Urothelium cell line (cell line): Measurements from ENCODE around the gene RNU2-63P.
"Not testable (repeated sequence)": the region's sequence is repeated elsewhere in the genome, so short reads cannot be mapped to it uniquely, and the experiment has no call there.

Experiments used
- DNase-seq: peaks from one replicate; pipeline ENCODE4 v3.0.0; 2011; ENCODE audit warnings: low spot score, mixed read lengths
- FAIRE-seq: peaks from 2 replicates; lab custom pipeline; 2011; peaks lifted over from hg19 to GRCh38; lab: Jason Lieb, UNC

RNU2-63P gene

DNA sequence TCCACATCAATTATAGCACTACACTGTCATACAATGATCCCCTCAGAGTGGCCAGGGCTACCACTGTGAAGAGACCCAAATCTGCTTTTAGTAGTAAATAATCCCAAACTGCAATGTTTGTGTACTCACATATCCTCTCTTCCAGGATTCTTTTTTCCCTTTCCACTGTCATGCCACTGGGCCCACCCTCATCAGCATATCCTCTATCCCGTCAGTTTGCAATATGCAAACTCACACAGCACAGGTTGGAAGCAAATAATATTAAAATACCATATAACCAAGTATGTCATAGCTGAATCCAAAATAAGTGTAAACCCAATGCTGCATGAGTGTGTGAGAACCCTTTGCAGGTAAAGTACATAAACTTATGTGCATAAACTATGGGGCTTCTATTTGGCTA is 28.9 kb downstream of the RNU2-63P start:
- not testable (repeated sequence) for FAIRE-seq, DNase-seq

GRCh38 chr2:87985902-87986301 is 30.4 kb downstream of the RNU2-63P start:
- FAIRE-seq, DNase-seq: not testable (repeated sequence)

- DNase-seq, FAIRE-seq: not testable (repeated sequence)
Measured at GRCh38 chr2:87981182-87981581, 35.2 kb downstream of the RNU2-63P start.

- not testable (repeated sequence) for FAIRE-seq, DNase-seq
Measured at GRCh38 chr2:87972385-87972784, 44.0 kb downstream of the RNU2-63P start.
